Sigmoid colon (tissue), 4 donors: ENCODE measurements around the gene NLGN1.

Experiments
- CTCF ChIP-seq, 4 experiments: fragments of 450-650 bp in 3 of 4; fragments of 200-600 bp in 1 of 4; IDR thresholded peaks; one replicate each; pipeline ENCODE4 v1.5.1; 2016 to 2019; ENCODE audit warnings: antibody characterized with exemption in 4 of 4, mild to moderate bottlenecking in 3 of 4, moderate library complexity in 2 of 4
- EP300 ChIP-seq, 4 donors: sonication (generic); formaldehyde crosslinking; IDR thresholded peaks; one replicate each; pipeline ENCODE4 v1.6.1; 2017; ENCODE audit warnings: antibody characterized with exemption in 4 of 4
- POLR2A ChIP-seq, 2 donors: fragments of 450-650 bp; IDR thresholded peaks; one replicate each; pipeline ENCODE4 v1.6.1; 2016; ENCODE audit warnings: antibody characterized with exemption in 2 of 2, mild to moderate bottlenecking in 2 of 2, moderate library complexity in 2 of 2
- POLR2AphosphoS5 ChIP-seq, 4 donors: sonication (generic); formaldehyde crosslinking; IDR thresholded peaks; one replicate each; pipeline ENCODE4 v1.6.1; 2017; ENCODE audit warnings: antibody characterized with exemption in 4 of 4

- TF ChIP-seq EP300 (IDR thresholded peaks at IDR 0.05) (no peak), CTCF (IDR thresholded peaks at IDR 0.05) (no peak), POLR2AphosphoS5 (IDR thresholded peaks at IDR 0.05) (no peak), POLR2A (IDR thresholded peaks at IDR 0.05) (no peak)
Observed at GRCh38 chr3:173778251-173778650, 380.7 kb downstream of the NLGN1 start.
